C4-2B (cell line): ENCODE results near the gene PLAAT2.

Source experiments
- CTCF ChIP-seq: fragments of 450-650 bp; conservative IDR thresholded peaks from 2 replicates; pipeline ENCODE4 v1.5.1; 2017; ENCODE audit warnings: mild to moderate bottlenecking
- ZFX ChIP-seq: fragments of 450-650 bp; IDR thresholded peaks from 2 replicates; pipeline ENCODE4 v1.6.1; 2017

GRCh38 chr11:63590024-63590788 is 27.0 kb upstream of the PLAAT2 start:
- TF ChIP-seq CTCF (no peak), ZFX (no peak)
